DND-41 (cell line): ENCODE results near the gene GLYR1.
"Not testable (repeated sequence)": the region's sequence is repeated elsewhere in the genome, so short reads cannot be mapped to it uniquely, and the experiment has no call there.

Source experiments
- ATAC-seq: fragments of 200-7000 bp; cut with Tn5 transposase; 3 replicates; pipeline ENCODE4 v1.9.1; 2021; ENCODE audit warnings: low read depth; ENCODE audit not compliant: insufficient read depth
- DNase-seq: peaks from one replicate; pipeline ENCODE4 v3.0.0-alpha.2; 2020
- H2AFZ ChIP-seq: 2 replicates; pipeline ENCODE4 v1.6.0; 2012; ENCODE audit warnings: low read depth, low read length
- H3K27ac ChIP-seq: 2 replicates; pipeline ENCODE4 v1.5.1; 2012; ENCODE audit warnings: low read length, inconsistent platforms
- H3K27me3 ChIP-seq: fragments of 200-600 bp; sonication (generic); 2 replicates; pipeline ENCODE4 v1.6.0; 2012; ENCODE audit warnings: low read length, mild to moderate bottlenecking, inconsistent platforms; ENCODE audit not compliant: insufficient read depth, poor library complexity
- H3K36me3 ChIP-seq: 2 replicates; pipeline ENCODE4 v1.5.1; 2012; ENCODE audit warnings: low read length, inconsistent platforms; ENCODE audit not compliant: insufficient read depth
- H3K4me1 ChIP-seq: 2 replicates; pipeline ENCODE4 v1.5.1; 2012; ENCODE audit warnings: mild to moderate bottlenecking, low read length; ENCODE audit not compliant: insufficient read depth
- H3K4me2 ChIP-seq: 2 replicates; pipeline ENCODE4 v1.6.0; 2012; ENCODE audit warnings: mild to moderate bottlenecking, moderate library complexity, low read length, inconsistent platforms; ENCODE audit not compliant: insufficient read depth
- H3K4me3 ChIP-seq, 2 experiments: fragments of 200-600 bp in 1 of 2; shearing (Covaris generic) in 1 of 2; 2 replicates each; pipeline ENCODE4 v1.5.1; 2012 to 2016; ENCODE audit warnings: inconsistent platforms in 2 of 2, low read length in 2 of 2, mild to moderate bottlenecking in 2 of 2, low read depth in 1 of 2, moderate library complexity in 1 of 2
- H3K79me2 ChIP-seq: 2 replicates; pipeline ENCODE4 v1.6.0; 2012; ENCODE audit warnings: low read length, inconsistent platforms; ENCODE audit not compliant: insufficient read depth
- H3K9ac ChIP-seq: 2 replicates; pipeline ENCODE4 v1.6.0; 2012; ENCODE audit warnings: low read depth, mild to moderate bottlenecking, inconsistent platforms, low read length, moderate library complexity
- H3K9me3 ChIP-seq: 2 replicates; pipeline ENCODE4 v1.5.1; 2012; ENCODE audit warnings: low read length, moderate library complexity, mild to moderate bottlenecking, inconsistent platforms; ENCODE audit not compliant: insufficient read depth, severe bottlenecking
- H4K20me1 ChIP-seq: 2 replicates; pipeline ENCODE4 v1.6.0; 2012; ENCODE audit warnings: low read length; ENCODE audit not compliant: insufficient read depth
- EZH2 ChIP-seq: IDR thresholded peaks from 3 replicates; pipeline ENCODE4 v1.6.1; 2012; ENCODE audit warnings: borderline replicate concordance, low read depth, mild to moderate bottlenecking, moderate library complexity, low read length, inconsistent platforms; ENCODE audit not compliant: severe bottlenecking
- TF ChIP-seq, protein P1 (sequence below): IDR thresholded peaks from 2 replicates; pipeline ENCODE4 v1.5.1; 2012; ENCODE audit warnings: borderline replicate concordance, low read length, moderate library complexity, mild to moderate bottlenecking; ENCODE audit not compliant: poor library complexity, severe bottlenecking; ENCODE audit errors: extremely low read depth

GLYR1 gene

DNA sequence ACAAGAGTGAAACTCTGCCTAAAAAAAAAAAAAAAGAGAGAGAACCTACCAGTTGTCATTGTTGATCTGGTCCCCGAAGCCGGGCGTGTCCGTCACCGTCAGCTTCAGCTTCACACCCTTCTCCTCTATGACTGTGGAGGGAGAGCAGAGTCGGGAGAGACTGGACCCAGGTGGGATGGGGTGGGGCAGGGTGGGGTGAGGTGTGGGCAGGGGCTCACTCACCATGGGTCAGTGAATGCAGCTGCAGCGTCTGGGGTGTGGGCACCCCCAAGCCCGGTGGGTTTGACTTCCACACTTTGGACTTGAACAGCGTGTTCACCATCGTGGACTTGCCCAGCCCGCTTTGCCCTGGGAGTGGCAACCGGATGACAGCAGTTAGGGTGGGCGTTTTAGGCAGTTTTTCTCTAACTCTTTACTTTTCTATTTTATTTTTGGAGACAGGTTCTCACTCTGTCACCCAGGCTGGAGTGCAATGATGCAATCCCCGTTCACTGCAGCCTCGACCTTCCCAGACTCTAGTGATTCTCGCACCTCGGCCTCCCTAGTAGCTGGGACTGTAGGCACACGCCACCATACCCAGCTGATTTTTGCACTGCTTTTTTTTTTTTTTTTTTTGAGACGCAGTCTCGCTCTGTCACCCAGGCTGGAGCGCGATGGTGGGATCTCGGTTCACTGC lies 61.2 kb downstream of the GLYR1 start:
- DNase-seq (no peak), ATAC-seq (no peak)
- Histone ChIP-seq H4K20me1 (no peaks in the 10 kb centered on the region), H3K9me3 (no peaks in the 10 kb centered on the region), H3K27ac (no peak overlapping the region), H3K79me2 (no peaks in the 10 kb centered on the region), H3K36me3 (no peaks in the 10 kb centered on the region), H3K4me2 (no peak overlapping the region), H3K27me3 (no peaks in the 10 kb centered on the region), H3K4me3 (no peak overlapping the region), H2AFZ (no peak overlapping the region), H3K4me1 (no peaks in the 10 kb centered on the region), H3K9ac (no peak overlapping the region)
- TF ChIP-seq, protein P1, sequence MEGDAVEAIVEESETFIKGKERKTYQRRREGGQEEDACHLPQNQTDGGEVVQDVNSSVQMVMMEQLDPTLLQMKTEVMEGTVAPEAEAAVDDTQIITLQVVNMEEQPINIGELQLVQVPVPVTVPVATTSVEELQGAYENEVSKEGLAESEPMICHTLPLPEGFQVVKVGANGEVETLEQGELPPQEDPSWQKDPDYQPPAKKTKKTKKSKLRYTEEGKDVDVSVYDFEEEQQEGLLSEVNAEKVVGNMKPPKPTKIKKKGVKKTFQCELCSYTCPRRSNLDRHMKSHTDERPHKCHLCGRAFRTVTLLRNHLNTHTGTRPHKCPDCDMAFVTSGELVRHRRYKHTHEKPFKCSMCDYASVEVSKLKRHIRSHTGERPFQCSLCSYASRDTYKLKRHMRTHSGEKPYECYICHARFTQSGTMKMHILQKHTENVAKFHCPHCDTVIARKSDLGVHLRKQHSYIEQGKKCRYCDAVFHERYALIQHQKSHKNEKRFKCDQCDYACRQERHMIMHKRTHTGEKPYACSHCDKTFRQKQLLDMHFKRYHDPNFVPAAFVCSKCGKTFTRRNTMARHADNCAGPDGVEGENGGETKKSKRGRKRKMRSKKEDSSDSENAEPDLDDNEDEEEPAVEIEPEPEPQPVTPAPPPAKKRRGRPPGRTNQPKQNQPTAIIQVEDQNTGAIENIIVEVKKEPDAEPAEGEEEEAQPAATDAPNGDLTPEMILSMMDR = no peak
- no peak for TF ChIP-seq EZH2

- H3K4me3 ChIP-seq, H3K4me1 ChIP-seq, H3K36me3 ChIP-seq, DNase-seq, H4K20me1 ChIP-seq, H3K79me2 ChIP-seq, ATAC-seq, H3K27me3 ChIP-seq, H3K9ac ChIP-seq, H3K27ac ChIP-seq, H3K4me2 ChIP-seq, H3K9me3 ChIP-seq, H2AFZ ChIP-seq: not testable (repeated sequence)
Observed at GRCh38 chr16:4784444-4784987, 62.6 kb downstream of the GLYR1 start.

DNA sequence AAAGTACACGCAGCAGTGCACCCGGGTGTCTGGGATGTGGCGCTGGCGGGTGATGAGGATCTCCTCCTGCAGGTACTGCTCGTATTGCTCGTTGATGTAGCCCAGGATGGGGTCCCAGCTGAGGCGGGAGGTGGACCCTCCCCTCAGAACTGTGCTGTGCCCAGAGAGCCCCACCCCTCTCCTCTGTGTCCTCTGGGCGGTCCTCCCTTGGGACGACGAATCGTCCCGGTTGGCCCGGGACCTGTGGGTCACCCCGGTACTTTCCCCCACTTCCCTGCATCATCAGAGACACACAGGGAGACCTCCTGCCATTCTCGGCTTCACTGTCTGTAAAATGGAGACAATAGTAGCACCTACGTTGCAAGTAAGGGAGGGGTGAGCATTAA lies 63.1 kb downstream of the GLYR1 start:
- no peaks in the 10 kb centered on the region for H3K36me3 ChIP-seq
- H3K27ac ChIP-seq = no peak overlapping the region
- no peak overlapping the region for H3K4me3 ChIP-seq
- no peaks in the 10 kb centered on the region for H3K4me1 ChIP-seq
- no peaks in the 10 kb centered on the region for H3K79me2 ChIP-seq
- H3K9ac ChIP-seq = no peak overlapping the region
- H3K9me3 ChIP-seq = no peaks in the 10 kb centered on the region
- H2AFZ ChIP-seq = no peak overlapping the region
- no peak for ATAC-seq
- no peak for DNase-seq
- H3K4me2 ChIP-seq = no peak overlapping the region
- TF ChIP-seq, protein P1 = no peak
- no peak for TF ChIP-seq EZH2
- H3K27me3 ChIP-seq = no peaks in the 10 kb centered on the region
- no peaks in the 10 kb centered on the region for H4K20me1 ChIP-seq

DNA sequence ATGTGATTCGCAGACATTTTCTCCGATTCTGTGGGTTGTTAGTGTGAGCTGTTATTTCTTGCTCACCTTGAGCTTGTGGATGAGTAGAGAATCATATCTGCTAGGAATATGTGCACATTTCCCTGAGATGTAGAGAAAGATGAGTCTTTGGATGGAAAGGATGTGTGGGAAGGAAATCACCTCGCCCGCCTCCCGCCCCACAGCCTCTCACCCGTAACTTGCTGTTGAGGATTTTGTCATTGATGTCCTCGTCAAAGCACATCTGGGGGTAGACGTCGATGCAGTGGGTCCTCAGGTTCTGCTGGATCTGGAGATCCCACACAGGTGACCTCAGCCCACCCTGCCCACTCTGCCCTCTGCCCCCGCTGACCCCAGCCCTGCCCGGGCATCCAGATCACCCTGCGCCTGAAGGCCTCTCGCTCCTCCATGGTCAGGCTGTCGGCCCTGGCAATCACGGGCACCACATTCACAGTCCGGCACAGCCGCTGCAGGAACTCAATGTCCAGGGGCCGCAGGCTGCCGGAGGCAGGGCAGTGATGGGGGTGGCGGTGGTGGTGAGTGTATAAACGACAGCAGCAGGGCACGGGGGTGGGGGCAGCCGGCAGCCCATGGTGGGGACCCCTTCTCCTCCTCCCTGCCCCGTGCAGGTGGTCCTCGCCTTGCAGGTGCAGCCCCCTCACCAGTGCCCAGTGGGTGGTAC lies 63.7 kb downstream of the GLYR1 start:
- Histone ChIP-seq H3K9ac (no peak overlapping the region), H3K4me3 (no peak overlapping the region), H3K27me3 (no peaks in the 10 kb centered on the region), H3K36me3 (no peaks in the 10 kb centered on the region), H3K4me2 (no peak overlapping the region), H2AFZ (no peak overlapping the region), H3K79me2 (no peaks in the 10 kb centered on the region), H3K4me1 (no peaks in the 10 kb centered on the region), H3K9me3 (no peaks in the 10 kb centered on the region), H3K27ac (no peak overlapping the region), H4K20me1 (no peaks in the 10 kb centered on the region)
- no peak for DNase-seq
- ATAC-seq = no peak
- TF ChIP-seq, protein P1 = no peak
- TF ChIP-seq EZH2 = no peak
